GM19328 (cell line): ENCODE data around the gene TUSC2.

Experiments
- ATAC-seq: cut with Tn5 transposase; IDR thresholded peaks from one replicate; pipeline ENCODE4 v1.9.1; 2021; ENCODE audit warnings: mild to moderate bottlenecking, moderate library complexity; ENCODE audit not compliant: unreplicated experiment

Gene TUSC2

GRCh38 chr3:50276762-50277101, 51.3 kb downstream of the TUSC2 start:
- no peak for ATAC-seq

- no peak for ATAC-seq
These were observed 51.8 kb downstream of the TUSC2 start for GRCh38 chr3:50275996-50276761.

GRCh38 chr3:50275141-50275995, 52.7 kb downstream of the TUSC2 start:
- no peak for ATAC-seq
